Epithelial cell of esophagus (primary cell): ENCODE data around the gene FBXO47.
A peak's percentile ranks its signal among the peaks of the same experiment; 100 is the strongest.

Experiments used
- DNase-seq: peaks from one replicate; pipeline ENCODE4 v3.0.0; 2010; ENCODE audit warnings: low read depth
- H3K4me3 ChIP-seq: 2 replicates; pipeline ENCODE4 v1.5.1; 2011; ENCODE audit warnings: mild to moderate bottlenecking, low read length, control low read depth
- CTCF ChIP-seq: IDR thresholded peaks from 2 replicates; pipeline ENCODE4 v1.5.1; 2011; ENCODE audit warnings: low read depth, mild to moderate bottlenecking, low read length, control low read depth, inconsistent platforms; ENCODE audit not compliant: insufficient read depth; ENCODE audit errors: missing control alignments

Gene FBXO47

GRCh38 chr17:38907930-38908675 lies 59.1 kb downstream of the FBXO47 start:
- H3K4me3 ChIP-seq = no peak overlapping the region
- DNase-seq = no peak
- TF ChIP-seq CTCF = no peak

GRCh38 chr17:38906460-38907228 lies 60.6 kb downstream of the FBXO47 start:
- DNase-seq = peak; percentile 37
- H3K4me3 ChIP-seq = no peak overlapping the region
- no peak for TF ChIP-seq CTCF

DNA sequence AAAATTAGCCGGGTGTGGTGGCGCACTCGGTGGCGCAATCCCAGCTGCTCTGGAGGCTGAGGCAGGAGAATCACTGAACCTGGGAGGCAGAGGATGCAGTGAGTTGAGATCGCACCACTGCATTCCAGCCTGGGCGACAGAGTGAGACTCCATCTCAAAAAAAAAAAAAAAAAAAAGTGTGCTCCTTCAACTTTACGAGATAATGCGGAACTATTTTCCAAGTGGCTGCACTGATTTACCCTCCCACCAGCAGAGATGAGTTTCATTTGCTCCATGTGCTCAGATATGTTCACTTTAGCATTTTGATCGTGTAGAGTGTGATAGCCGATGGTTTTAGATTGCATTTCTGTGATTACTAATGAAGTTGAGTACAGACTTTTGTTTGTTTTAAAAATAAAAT lies 61.8 kb downstream of the FBXO47 start:
- H3K4me3 ChIP-seq = no peak overlapping the region
- DNase-seq = no peak
- TF ChIP-seq CTCF = no peak

GRCh38 chr17:38904892-38905291 lies 62.3 kb downstream of the FBXO47 start:
- no peak overlapping the region for H3K4me3 ChIP-seq
- no peak for TF ChIP-seq CTCF

GRCh38 chr17:38903404-38903803 lies 63.8 kb downstream of the FBXO47 start:
- no peak for TF ChIP-seq CTCF
- no peak overlapping the region for H3K4me3 ChIP-seq
- DNase-seq = no peak

More at GRCh38 chr17:38904892-38905291, 62.3 kb downstream of the FBXO47 start:
- DNase-seq = no peak

GRCh38 chr17:38900978-38901656 lies 66.1 kb downstream of the FBXO47 start:
- DNase-seq = peak; percentile 94
- no peak for TF ChIP-seq CTCF
- H3K4me3 ChIP-seq = no peak overlapping the region
